Subcutaneous adipose tissue (tissue), 4 donors: ENCODE measurements around the gene GCSH. TPM values are rescaled to one million over a fixed set of nuclear protein-coding genes. Genes with fewer than 3 reads are reported as not detected.

Experiments used
- total RNA-seq, 4 donors: library from RNA; depleted of rRNA; stranded (reverse); fragments of >200 nt; gene quantifications; one replicate each; pipeline ENCODE4 v1.1.0, GENCODE V29; 2016
- TF ChIP-seq, protein P1 (sequence below): fragments of 450-650 bp; IDR thresholded peaks from one replicate; pipeline ENCODE4 v1.5.1; 2016; ENCODE audit warnings: low read depth, mild to moderate bottlenecking, control low read depth, antibody characterized with exemption, moderate library complexity

GCSH gene
- total RNA-seq, 4 donors from 2014 or later: 22.8 to 57.1 (median 41.5) TPM

DNA sequence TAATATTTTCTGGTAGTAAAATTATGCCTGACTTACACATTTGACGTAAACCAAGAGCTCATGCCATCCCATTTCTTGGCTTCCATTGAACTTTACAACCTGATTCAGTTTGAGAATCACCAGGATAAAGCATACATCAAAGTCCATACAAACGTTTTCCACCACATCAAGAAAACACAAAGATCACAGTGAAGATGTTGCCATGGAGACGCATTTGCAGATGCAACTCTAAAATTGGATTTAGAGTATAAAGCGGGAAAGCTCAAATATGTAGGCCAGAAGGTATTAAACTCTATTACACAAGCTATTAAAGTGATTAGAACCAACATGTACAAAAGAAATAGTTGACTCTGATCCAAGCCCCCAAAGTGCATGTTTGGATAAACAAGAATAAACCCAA lies 29.5 kb downstream of the GCSH start:
- TF ChIP-seq, protein P1, sequence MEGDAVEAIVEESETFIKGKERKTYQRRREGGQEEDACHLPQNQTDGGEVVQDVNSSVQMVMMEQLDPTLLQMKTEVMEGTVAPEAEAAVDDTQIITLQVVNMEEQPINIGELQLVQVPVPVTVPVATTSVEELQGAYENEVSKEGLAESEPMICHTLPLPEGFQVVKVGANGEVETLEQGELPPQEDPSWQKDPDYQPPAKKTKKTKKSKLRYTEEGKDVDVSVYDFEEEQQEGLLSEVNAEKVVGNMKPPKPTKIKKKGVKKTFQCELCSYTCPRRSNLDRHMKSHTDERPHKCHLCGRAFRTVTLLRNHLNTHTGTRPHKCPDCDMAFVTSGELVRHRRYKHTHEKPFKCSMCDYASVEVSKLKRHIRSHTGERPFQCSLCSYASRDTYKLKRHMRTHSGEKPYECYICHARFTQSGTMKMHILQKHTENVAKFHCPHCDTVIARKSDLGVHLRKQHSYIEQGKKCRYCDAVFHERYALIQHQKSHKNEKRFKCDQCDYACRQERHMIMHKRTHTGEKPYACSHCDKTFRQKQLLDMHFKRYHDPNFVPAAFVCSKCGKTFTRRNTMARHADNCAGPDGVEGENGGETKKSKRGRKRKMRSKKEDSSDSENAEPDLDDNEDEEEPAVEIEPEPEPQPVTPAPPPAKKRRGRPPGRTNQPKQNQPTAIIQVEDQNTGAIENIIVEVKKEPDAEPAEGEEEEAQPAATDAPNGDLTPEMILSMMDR: no peak

DNA sequence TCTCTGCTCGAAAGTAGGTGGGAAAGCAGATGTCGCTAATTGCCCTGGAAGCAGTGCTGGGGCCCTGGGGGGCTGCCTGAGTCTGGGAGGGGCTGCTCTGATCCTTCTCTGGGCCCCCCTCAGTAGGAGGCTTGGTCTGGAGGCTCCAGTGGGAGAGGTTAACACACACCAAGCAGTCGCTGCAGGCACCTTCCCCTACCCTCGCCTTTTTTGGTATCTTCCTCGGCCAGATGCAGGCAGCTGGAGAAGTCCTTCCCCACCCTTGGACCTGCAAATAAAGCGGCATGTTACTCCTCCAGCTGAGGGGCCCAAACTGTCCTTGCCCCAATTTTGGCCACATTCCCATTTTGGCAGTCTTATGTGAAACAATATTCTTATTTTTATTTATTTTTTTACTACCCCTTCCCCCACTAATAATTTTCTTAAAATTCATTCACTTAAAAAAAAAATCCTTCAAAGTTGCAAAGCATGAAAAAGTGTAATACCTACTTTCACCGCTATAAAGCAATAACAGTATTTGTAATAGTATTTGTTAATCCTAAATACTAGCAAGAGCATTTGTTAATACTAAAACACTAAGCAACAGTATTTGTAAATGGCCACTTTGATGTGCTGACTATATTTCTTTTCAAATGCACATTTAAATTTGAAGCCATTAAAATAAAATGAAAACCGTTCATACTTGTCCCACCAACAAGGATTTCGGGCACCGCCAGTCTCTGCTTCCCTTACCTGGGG lies 34.2 kb downstream of the GCSH start:
- TF ChIP-seq, protein P1: no peak

DNA sequence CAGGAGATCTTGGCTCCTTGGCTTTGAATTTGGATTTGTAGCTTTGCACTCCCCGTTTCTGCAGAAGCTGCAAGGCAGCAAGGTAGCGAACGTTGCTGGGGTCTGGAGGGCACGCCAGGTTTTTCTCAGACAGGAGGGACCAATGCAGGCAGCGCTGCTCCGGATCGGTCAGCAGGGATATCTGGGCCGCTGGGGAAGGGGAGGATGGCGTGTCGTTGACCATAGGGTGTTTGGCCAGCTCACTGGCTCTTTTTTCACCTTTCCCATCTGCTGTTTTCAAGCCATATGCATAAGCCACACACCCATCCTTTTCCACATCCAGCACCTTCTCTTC lies 34.9 kb downstream of the GCSH start:
- TF ChIP-seq, protein P1: no peak

DNA sequence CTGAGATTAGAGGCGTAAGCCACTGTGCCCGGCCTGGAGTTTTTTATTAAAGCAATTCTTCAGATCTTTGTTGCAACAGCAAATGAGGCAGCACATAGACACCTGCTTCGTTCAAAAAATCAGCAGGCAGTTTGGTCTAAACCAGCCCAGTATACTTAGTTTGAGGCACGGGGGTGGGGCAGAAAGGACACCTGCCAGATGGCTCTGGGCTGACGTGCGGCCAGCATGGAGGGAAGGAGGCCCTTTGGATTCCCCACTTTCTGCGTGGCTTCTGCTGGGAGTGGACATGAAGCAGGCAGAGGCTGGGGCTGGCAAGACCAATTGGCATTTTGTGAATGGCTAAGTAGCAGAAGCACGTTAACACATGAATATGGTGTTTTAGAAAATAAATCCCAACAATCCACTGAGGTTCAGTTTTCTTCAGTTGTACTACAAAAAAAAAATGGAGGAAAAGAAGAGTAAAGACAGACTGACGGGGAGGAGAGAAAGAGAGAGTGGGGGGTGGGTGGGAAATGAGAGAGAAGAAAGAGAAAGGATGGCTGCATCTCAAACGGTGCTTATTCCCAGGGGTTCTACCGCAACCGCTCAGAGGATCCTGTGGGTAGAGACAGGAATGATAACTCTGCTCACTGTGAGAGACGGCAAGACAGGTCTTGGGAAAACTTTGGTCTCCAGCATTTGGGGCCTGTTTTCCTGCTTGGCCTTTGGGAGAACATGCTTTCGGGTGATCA lies 35.5 kb downstream of the GCSH start:
- TF ChIP-seq, protein P1: no peak

DNA sequence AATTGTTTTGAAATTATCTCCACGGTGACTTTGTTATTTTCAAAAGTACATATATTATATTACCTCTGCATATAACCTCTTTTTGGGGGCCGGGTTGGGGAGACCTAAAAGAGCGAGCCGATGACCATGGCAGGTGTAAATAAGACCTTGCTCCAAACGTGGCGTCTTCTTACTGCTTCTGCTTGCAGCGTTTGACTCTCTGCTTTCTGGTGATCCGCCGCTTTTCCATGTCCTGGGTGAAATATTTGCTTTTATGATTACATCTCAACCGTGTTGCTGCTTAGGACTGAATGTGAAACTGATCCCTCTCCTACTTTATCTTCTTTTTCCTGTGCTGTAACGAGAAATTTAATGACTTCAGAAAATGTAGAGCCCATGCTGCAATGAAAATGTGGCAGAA lies 42.4 kb downstream of the GCSH start:
- TF ChIP-seq, protein P1: no peak

DNA sequence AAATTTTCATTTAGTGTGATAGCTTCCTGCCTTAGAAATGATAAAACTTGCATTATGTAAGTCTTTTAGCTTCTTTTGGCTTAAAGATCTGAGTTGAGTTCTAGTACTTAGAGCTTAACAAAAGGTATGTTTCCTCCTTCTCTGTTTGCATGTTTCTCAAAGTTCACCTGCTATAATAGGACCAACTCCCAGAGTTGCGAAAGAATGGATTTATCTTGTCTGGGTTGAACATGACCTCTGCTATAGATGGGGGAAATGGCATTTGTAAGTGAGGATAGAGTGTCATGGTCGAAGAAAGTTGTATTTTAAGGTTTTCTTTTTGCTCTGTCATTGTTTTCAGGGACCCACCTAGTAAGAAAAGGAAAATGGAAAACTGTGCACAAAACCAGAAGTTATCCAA lies 53.4 kb downstream of the GCSH start:
- TF ChIP-seq, protein P1: no peak

DNA sequence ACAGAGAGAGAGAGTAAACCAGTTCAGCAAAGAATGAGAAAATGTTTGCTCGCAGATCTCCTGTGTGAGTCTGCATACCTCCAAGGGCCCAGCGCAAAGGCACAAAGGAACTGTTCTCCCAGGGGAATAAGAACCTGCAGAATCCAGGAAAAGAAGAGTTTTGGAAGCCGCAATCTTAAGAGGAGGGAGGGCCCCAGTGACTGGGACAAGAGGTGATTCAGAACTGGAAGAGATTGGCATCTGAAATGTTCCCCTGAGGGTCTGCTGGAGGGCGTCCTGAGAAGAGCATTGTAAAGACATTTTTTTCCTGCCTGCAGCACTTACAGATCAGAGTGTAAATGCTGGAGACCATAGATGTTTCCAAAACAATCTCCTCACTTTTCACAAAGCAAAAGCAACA lies 54.5 kb downstream of the GCSH start:
- TF ChIP-seq, protein P1: no peak
